HTERT RPE-1 (cell line): ENCODE results near the gene VGLL3.
"Not testable (repeated sequence)": the region's sequence is repeated elsewhere in the genome, so short reads cannot be mapped to it uniquely, and the experiment has no call there.

Experiments used
- in situ Hi-C: fragments of 300-500 bp; cut with MboI; formaldehyde crosslinking; loops from 4 replicates; pipeline ENCODE4 v1.14.3; 2020; ENCODE audit warnings: low sequenced_read_pairs

Gene VGLL3, protein sequence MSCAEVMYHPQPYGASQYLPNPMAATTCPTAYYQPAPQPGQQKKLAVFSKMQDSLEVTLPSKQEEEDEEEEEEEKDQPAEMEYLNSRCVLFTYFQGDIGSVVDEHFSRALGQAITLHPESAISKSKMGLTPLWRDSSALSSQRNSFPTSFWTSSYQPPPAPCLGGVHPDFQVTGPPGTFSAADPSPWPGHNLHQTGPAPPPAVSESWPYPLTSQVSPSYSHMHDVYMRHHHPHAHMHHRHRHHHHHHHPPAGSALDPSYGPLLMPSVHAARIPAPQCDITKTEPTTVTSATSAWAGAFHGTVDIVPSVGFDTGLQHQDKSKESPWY

DNA sequence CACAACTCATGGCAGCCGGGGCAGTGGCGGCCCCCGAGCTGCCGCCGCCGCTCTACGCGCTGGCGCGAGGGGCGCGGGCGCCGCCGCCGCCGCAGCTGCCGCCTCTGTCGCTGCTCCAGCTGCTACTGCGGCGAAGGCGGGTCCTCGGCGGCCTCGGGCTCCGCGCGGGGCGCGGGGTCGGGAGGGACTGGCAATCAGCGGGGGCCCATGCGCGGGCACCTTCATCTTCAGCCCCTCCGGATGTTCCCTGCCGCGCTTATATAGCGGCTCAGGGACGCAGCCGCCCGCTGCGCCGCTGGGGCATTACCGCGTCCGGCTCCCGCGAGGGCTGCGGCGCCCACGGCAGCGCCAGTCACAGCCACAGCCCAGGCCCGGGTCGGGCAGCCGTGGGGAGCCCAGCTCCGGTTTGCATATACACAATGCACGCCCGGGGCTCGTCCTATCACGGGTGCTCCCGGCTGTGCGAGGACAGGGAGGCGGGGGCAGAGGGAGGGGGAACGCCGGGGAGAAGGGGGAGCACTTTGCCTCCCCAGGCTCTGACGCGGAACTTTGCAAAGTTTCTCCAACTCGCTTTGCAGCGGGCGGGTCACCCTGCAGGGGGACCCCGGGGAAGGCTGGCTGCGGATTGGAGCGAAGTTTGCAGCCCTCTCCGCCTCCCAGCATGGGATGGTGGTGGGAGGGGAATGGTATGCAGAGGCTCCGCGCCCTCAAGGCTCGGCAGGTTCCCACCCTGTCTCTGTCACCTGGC lies at the start of gene VGLL3:
Gene VGLL3, minus strand, starts transcription at position 416 of the 748 bp plus-strand sequence. Its CDS starts 406 bp downstream, at position 10.
- in situ Hi-C loops: no loop called here

DNA sequence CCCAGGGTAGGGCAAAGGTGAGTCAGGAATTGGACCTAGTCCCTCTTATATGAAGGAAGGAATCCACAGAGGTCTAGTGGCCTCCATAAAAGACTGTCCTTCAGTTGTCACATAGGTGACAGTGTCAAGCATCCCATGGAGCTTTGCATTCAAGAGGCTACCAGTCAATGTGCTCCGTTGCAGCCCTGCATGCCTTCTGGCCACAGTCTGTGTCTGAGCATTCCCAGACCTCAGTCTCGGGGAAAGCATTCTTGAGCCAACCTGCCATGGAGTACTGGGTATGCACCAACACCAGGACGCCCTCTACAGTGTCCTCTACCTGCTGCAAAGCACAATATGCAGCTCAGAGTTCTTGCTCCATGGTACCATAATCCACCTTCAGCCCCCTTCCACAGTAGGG lies 46.7 kb upstream of the VGLL3 start:
- in situ Hi-C loops: no loop called here

DNA sequence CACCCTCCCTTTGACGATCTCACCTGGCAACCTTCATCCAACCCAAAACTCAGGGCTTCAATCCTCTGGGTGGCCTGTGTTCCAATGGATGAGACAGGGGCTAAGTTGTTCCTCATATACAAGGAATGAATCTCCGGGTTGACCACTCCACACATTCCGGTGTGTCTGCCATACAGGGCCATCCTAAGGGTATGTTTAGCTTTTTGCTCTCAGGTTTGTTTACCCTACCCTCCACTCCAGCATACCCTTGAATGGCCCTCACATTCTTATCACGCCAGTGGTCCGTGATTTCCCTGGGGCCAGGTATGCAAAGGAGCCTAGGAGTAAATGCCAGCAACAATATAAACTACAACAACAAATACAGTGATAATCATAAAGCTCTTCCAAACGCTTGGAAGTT lies 45.7 kb upstream of the VGLL3 start:
- in situ Hi-C loops: no loop called here

- in situ Hi-C loops: no loop called here
Observed at GRCh38 chr3:87035339-87035738, 44.4 kb upstream of the VGLL3 start.

DNA sequence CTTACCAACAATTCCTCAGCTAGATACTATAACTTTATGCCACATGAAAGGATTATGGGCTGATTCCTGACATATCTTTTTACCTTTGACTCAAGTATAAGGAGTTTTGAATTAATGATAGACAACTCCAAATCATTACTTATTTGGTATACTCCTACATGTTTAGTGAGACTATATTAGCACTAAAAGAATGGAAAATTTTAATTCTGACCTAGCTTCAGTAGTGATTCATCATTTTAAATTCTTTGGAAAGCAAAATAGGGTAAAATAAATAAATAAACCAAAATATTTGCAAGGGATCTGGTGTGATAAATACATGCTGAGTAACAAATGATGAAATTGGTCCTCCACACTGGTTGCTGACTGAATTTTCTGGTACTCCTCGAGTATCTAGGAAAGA lies 42.3 kb upstream of the VGLL3 start:
- in situ Hi-C loops: no loop called here

DNA sequence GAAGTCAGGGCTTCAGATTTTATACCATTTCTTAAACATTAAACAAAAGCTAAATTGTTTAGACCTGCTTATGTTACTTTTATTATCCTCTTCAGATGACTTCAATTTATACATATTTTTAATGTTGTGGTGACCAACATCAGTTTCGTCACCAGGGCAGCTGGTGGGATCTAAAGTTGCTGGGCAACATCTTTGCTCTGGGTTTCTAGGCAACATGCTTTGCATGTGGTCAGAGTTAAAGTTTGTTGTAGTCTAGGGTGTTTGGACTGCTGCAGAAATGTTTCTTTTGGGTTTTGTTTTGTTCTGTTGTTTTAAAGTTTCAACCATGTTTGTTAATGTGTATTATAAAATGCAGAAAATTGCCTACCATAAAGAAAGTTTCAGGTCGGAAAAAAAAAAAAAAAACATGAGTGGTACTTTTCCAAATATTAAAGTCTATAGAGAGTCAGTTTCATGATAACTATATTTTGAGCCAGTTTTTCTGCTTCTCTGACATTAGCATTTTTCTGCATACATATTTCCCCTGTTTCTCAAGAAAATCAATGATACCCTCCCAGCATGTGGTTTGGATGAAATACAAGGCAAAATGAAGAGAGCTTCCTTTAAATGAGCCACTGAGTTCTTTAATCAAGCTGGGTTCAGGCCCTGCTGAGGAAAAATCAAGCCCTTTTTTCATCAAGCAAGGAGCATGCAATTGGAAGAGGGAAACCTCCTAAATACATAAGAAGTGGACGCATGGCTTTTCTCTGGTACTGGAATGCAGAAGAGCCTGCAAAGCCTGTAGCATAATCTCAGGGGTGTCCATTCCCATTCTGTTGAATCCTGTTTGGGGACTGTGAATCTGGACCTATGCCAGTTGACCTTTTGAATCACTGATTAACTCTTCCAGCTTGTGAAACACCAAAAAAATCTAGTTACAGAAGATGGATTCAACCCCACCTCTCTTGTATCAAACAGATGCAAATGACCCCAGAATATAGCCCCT lies 35.0 kb upstream of the VGLL3 start:
- in situ Hi-C loops: no loop called here

- in situ Hi-C loops: not testable (repeated sequence)
Observed at GRCh38 chr3:87017370-87017769, 26.4 kb upstream of the VGLL3 start.

- in situ Hi-C loops: no loop called here
Observed at GRCh38 chr3:87009271-87009670, 18.3 kb upstream of the VGLL3 start.

DNA sequence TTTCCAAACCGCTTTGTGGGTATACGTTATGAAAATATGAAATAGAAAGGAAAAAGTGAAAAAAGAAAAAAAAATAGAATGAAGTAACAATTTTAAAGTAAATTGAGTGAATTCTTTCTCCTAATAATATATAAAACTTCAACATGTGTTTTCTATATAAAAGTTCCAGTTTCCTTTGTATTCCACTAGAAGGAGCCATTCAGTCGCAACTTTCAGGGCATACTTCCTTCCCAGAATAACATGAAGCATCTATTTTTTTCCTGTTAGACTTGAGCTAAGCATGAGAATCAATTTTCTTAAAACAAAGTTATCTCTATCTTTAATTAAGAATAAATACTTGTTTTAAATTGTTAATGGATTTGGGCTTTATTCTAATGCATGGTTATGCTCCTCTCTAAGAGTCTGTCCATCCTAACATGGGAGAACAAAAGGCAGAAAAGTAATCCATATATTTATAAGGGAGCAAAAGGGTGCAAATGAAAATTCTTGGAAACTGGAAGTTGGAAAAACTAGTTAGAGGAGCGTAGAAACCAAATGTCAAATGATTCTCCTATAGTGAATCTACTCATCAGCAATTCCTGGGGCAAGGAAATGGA lies 16.0 kb upstream of the VGLL3 start:
- in situ Hi-C loops: no loop called here

DNA sequence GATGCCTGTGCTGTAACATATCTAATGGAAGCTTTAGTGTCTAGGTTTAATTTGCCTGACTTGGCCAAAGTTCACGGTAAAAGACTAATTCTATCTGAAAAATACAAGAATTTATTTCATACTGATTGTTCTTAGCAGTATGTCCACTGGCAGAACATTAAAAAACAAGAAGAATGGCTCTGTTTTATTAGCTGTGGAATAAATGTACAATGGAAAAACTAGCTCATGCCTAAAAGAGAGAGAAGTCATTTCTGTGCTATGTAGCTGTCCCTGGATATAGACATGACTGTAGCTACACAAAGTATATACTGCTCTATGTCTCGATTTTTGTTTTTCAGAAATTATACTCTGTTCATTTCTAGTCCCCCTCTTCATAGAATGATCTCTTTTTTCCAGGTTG lies 13.9 kb upstream of the VGLL3 start:
- in situ Hi-C loops: no loop called here

DNA sequence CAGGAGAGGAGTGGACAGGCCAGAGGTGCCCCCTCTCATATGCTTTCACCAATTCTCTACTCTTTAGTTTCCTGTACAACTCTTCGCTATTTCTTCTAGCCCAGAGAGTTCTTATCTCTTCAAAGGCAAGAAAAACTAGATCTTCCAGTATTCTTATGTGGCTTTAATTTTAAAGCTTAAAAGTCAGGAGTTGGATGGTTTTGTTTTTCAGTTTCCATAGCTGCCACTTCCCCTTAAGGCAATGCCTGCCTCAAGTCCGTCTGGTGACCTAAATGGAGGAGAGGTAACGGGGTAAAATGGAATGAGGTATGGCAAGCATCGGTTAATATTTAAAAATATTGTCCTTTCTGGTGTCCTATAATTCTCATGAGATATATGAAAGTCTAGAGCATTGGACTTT lies 11.4 kb upstream of the VGLL3 start:
- in situ Hi-C loops: no loop called here

DNA sequence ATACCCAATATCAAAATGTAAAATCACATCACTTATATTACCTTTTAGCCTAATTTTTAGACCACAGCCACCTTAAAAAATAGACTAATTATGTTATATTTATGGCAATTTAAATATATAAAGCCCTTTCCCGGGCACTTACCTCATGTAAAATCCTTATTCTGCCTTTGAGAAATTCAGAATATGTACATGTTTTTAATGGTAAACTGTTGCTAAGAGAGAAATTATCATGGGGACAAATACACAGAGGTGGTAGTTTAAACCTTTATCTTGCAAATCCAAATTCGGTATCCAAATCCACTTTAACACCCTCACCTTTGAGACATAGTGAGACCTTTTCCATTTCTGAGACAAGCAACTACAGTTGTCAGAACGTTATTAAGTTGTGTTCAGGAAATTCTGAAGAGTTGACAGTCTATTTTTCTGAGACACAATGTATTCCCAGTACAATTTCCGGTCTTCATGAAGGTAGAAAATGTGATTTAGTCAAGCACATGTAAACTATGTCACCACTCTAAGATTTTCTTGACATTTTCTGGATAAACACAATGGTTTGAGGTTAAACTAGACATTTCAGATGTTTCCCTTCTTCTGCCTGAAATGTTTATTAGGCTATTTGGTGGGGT lies 10.6 kb upstream of the VGLL3 start:
- in situ Hi-C loops: no loop called here

GRCh38 chr3:87000940-87001339 lies 10.0 kb upstream of the VGLL3 start:
- in situ Hi-C loops: no loop called here

GRCh38 chr3:86998569-86998968 lies 7.6 kb upstream of the VGLL3 start:
- in situ Hi-C loops: no loop called here

DNA sequence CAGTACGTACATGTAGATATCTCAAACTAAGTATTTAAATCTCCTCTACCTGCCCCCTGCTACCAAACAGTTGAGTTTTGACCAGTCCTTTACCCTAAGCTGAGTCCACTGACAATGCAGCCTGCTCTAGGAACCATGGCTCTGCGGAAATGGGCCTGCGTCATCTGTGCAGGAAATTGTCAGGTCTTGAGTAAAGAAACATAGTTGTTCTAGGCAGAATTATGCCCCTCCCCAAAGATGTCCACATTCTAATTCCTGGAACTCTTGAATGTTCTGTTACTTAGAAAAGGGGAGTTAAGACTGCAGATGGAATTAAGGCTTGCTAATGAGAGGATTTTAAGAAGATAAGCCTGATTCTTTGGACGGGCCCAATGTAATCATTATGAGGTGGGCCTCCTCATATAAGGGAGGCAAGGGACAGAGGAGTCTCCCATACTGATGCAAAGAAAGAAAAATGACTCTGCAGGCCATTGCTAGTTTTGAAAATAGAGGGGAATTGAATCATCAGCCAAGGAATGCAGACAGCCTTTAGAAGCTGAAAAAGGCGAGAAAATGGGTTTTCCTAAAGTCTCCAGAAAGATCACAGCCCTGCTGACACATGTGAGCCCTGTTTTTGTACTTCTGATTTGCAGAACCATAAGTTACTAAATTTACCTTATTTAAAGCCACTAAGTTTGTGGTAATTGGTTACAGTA lies 5.5 kb upstream of the VGLL3 start:
- in situ Hi-C loops: no loop called here

DNA sequence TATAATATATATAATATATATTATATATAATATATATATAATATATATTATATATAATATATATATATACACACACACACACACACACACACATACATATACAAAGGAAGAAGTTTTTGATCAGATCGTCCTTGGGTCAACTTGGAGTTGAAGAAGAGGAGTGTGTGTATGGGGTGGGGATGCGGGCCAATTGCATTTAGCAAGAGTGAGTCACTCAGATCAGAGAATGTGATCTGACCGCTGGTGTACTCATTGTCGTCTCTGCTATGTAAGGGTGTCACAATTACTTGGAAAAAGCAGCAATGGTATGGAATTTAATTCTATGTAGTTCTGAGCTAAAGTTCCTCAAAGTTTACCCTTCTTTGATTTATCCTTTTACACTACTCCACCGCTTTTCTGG lies 4.6 kb upstream of the VGLL3 start:
- in situ Hi-C loops: no loop called here

DNA sequence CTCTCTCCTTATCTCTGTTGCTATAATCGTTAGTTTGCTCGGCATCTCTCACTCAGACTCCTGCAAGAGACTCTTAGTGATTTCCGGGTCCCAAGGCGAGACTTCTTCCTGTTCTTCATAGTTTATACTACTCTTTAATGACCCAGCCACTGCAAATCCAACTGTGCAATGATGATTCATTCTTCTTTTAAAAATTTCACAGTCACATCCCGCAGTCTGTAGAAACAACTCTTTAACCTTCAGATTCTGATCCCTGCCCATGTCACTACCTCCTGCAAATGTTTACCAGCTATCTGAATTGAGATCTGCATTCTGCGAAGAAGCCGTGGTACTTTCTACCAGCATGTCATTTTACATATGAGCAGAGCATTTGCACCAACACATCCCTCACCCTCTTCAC lies 2.8 kb upstream of the VGLL3 start:
- in situ Hi-C loops: no loop called here

- in situ Hi-C loops: no loop called here
Observed at GRCh38 chr3:86991840-86992435, 989 bp upstream of the VGLL3 start.

GRCh38 chr3:86991482-86991815 lies 500 bp upstream of the VGLL3 start:
- in situ Hi-C loops: no loop called here
